Keratinocyte (primary cell): ENCODE measurements around the gene KDELR1.

ENCODE experiments used
- EZH2 ChIP-seq: IDR thresholded peaks from one replicate; pipeline ENCODE4 v1.6.1; 2012; ENCODE audit warnings: inconsistent platforms, mild to moderate bottlenecking, low read length, moderate library complexity
- TF ChIP-seq, protein P1 (sequence below), 3 experiments: IDR thresholded peaks in 1 of 3; conservative IDR thresholded peaks in 1 of 3; optimal IDR thresholded peaks in 1 of 3; 2 replicates in 2 of 3; 3 replicates in 1 of 3; pipeline versions ENCODE3 to v1.5.1; 2011; ENCODE audit warnings: low read length in 3 of 3, mild to moderate bottlenecking in 3 of 3, moderate library complexity in 2 of 3, control low read depth in 1 of 3, inconsistent platforms in 1 of 3; ENCODE audit not compliant: insufficient read depth in 2 of 3; ENCODE audit errors: extremely low read depth in 1 of 3

DNA sequence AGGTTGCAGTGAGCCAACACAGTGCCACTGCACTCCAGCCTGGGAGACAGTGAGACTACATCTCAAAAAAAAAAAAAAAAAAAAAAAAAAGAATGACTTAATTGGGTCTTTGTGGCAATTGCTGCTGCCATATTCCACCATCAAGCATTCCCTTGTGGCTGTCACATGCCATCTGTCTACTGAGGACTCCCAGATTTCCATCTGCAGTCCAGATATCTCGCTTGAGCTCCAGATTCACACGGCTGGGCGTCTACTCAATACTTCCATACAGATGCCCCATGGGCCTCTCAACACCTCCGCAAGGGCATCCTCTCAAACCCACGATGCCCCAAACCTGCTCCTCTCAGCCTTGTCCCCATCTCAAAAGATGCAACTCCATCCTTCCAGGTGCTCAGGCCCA is 40.5 kb downstream of the KDELR1 start:
- TF ChIP-seq, protein P1, sequence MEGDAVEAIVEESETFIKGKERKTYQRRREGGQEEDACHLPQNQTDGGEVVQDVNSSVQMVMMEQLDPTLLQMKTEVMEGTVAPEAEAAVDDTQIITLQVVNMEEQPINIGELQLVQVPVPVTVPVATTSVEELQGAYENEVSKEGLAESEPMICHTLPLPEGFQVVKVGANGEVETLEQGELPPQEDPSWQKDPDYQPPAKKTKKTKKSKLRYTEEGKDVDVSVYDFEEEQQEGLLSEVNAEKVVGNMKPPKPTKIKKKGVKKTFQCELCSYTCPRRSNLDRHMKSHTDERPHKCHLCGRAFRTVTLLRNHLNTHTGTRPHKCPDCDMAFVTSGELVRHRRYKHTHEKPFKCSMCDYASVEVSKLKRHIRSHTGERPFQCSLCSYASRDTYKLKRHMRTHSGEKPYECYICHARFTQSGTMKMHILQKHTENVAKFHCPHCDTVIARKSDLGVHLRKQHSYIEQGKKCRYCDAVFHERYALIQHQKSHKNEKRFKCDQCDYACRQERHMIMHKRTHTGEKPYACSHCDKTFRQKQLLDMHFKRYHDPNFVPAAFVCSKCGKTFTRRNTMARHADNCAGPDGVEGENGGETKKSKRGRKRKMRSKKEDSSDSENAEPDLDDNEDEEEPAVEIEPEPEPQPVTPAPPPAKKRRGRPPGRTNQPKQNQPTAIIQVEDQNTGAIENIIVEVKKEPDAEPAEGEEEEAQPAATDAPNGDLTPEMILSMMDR (optimal IDR thresholded peaks at IDR 0.05 in 1 of 3, IDR thresholded peaks at IDR 0.05 in 1 of 3, conservative IDR thresholded peaks at IDR 0.05 in 1 of 3; ENCODE audit: extremely low read depth in 1 of 3, insufficient read depth in 2 of 3, low read length in 3 of 3), result no peak
- no peak for TF ChIP-seq EZH2
